ENCODE results near the gene GHRL.

The GHRL gene

GRCh38 chr3:10327592-10327991 lies 34.8 kb upstream of the GHRL start:
- DNase-seq (ENCODE audit: low spot score), result no peak

GRCh38 chr3:10322352-10322710 lies 29.6 kb upstream of the GHRL start:
- peak; percentile 12 for DNase-seq (ENCODE audit: low spot score)

GRCh38 chr3:10321630-10322351 lies 29.0 kb upstream of the GHRL start:
- DNase-seq (ENCODE audit: low spot score), result no peak

DNA sequence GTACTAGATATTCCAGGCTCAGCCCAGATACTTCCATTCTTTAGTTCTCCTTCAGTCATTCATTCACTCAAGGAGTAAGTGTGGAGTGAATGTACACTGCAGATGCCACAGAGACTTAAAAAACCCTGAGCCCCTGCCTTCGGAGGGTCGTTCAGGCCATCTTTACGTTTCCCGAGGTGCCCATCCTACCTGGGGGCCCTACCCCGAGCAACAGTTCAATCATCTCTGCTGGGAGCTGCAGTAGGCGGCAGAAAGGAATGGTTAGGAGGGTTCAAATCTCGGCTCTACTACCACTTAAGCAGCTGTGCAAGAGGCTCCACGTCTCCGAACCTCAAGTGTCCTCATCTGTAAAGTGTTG lies 27.6 kb upstream of the GHRL start:
- DNase-seq (ENCODE audit: low spot score), result no peak

DNA sequence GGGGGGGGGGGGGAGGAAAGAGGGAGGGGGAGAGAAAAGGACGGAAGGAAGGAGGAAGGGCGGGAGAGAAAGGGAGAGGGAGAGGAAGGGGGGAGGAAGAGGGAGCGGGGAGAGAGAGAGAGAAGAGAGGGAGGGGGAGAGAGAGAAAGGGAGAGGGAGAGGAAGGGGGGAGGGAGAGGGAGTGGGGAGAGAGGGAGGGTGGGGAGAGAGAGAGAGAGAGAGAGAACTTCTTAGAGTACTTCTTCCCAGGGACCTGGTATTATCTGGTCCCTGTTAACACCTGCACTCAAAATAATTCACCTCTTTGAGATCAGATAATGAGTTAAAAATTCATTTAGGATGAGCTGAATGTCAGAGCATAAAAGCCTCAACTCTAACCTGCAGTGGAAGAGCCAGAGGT lies 27.1 kb upstream of the GHRL start:
- peak; percentile 9 for DNase-seq (ENCODE audit: low spot score)

DNA sequence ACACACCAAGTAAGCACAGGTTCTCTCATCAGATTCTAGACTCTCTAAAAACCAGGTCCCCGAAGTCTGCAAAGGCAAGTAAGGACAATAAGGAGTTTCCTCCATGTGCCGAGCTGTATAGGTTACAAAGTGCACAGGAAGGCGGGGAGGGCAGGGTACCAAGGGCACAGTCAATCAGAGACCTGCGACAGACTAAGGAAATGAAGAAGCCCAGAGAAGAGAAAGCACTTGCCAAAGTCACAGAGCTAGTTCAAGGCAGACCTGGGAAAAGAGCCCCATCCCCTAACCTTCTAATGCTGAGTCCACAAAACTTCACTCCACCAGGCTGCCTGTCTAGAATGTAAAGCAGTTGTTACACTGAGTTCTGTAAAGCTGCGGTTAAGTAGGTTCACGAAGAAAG lies 26.5 kb upstream of the GHRL start:
- DNase-seq (ENCODE audit: low spot score), result no peak

DNA sequence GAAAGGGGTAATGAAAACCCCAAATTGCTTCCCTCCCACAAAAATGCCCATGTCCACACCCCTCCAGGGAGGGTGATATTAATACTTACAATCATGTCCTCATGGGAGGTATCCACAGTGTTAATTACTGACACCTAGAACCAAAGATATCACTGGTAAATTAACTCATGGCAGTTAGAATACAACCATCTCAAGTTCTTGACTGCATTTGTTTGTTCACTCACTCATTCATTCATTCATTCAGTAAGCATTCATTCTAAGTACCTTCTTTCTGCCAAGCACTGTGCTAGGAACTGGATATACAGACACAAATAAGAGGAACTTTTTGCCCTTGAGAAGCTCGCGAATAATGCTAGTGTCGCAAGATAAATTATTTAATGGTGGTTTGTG lies 25.2 kb upstream of the GHRL start:
- no peak for DNase-seq (ENCODE audit: low spot score)

DNA sequence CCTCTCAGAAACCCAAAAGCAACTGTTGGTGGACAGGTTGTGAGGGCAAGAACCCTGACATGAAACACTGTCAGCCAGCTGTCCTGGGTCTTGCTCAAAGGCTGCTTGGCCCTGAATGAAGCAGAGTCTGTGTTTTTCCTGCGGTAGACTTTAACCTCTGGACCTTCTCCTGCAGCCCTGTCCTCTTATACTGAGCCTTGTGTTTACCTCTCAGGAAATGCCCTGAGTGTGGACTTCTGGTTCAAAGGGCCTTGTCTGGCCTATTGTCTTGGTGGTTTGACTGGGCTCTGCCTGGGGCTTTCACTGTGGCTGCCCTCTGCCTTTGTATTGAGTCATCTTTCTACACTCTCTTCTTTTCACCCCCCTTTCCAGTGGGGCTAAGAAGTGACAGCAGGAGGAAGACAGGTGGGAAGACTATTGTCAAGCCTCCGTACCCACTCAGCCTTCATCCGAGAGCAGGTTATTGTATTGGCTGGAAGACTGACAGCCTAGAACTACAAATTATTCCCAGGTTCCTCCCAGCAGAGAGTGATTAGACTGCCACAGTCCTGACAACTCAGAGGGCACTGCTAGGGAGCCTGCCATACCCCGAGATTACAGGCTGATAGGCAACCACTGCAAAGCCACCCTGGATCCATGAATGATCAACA lies 24.7 kb upstream of the GHRL start:
- no peak for DNase-seq (ENCODE audit: low spot score)

DNA sequence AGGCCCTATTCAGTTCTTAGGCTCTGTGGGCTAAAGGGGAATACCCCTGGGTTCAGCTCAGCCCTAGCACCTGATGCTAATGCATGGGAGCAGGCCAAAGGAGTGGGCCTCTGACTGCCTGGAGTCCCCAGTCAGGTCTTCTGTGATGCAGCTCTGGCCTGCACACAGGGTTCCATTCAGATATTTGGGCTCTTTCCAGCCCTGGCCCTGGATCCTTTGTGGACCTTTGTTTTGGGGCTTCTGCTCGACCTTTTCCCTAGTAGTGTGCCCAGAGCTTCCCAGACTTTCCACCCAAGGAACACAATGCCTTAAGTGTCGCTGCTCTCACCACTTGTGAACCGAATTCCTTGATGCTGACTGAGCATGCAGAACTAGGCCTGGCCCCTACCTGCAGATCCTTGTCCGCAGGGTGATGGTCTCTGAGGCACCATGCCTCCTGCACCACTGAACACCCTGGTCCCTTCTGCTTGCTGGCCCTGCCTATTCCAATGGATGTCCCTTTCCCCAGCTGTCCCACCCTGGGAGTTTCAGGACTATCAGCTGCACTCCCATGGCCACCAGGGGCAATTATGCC lies 23.1 kb upstream of the GHRL start:
- DNase-seq (ENCODE audit: low spot score), result no peak

GRCh38 chr3:10315101-10315500 lies 22.4 kb upstream of the GHRL start:
- DNase-seq (ENCODE audit: low spot score), result no peak

DNA sequence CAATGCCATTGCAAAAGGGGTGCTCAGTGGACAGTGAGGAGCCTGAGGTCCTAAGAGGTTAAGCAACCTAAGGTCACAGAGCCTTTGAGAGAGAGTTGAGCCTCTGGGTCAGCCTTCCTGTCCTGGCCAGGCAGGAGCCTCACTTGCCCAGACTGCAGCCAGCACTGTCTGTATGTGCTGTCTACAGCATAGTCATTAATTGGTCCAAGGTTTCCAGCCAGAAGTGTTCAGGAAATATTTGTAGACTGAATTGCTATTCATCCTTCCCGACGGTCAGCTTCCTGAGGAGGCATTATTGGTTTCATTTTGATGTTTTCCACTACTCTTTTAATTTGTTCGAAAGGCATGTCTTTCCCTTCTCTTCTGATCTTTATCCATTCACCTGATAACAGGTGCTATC lies 20.1 kb upstream of the GHRL start:
- no peak for DNase-seq (ENCODE audit: low spot score)

DNA sequence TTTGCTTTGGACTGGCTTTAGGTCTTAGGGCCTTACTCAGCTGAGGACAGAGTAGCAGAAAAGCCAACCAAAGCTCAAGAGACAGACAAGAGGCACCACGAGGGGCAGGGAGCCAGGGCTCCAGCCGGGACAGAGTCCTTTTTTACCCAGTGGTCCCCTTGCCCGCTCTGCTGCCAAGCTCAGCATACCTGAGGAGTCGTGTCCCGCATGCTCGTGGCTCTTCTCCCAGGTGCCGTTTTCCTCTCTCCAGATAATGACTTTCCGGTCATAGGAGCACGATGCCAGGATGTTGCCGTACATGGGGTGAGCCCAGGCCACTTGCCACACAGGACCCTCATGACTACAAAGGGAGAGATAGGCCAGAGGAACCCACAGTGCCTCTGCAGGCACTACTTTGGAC lies 19.6 kb upstream of the GHRL start:
- DNase-seq (ENCODE audit: low spot score), result no peak

GRCh38 chr3:10311710-10312109 lies 19.0 kb upstream of the GHRL start:
- no peak for DNase-seq (ENCODE audit: low spot score)

- no peak for DNase-seq (ENCODE audit: low spot score)
These were observed 17.8 kb upstream of the GHRL start for GRCh38 chr3:10310578-10310977.

GRCh38 chr3:10309736-10310135 lies 17.0 kb upstream of the GHRL start:
- no peak for DNase-seq (ENCODE audit: low spot score)

DNA sequence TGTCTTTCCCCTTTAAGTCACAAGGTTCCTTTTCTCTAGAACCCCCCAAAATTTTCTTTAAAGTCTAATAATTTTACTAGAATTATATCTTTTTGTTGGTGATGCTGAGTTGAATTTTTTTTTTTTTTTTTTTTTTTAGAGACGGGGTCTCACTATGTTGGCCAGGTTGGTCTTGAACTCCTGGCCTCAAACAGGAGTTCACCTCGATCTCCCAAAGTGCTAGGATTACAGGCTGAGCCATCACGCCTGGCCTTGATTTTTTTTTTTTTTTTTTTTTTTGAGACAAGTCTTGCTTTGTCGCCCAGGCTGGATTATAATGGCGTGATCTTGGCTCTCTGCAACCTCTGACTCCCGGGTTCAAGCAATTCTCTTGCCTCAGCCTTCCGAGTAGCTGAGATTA lies 15.9 kb upstream of the GHRL start:
- no peak for DNase-seq (ENCODE audit: low spot score)

DNA sequence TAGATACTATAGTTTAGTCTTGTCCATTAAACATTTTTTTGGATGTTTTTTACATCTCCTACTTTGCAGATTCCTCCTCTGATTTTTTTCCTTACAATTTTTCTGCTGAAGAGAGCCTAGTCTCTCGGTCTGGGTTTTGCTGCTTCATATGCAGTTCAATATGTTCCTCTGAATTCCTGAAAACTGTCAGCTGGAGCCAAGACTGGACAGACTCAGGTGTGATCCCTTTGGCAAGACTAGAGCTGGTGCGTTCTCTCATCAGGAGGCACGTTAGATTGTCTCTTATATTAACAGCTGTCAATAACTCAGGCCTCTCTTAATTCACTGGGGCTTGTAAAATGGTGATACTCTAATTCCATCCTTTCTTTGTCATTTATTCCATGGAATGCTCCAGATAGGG lies 13.4 kb upstream of the GHRL start:
- no peak for DNase-seq (ENCODE audit: low spot score)

- no peak for DNase-seq (ENCODE audit: low spot score)
These were observed 12.7 kb upstream of the GHRL start for GRCh38 chr3:10305331-10305902.

DNA sequence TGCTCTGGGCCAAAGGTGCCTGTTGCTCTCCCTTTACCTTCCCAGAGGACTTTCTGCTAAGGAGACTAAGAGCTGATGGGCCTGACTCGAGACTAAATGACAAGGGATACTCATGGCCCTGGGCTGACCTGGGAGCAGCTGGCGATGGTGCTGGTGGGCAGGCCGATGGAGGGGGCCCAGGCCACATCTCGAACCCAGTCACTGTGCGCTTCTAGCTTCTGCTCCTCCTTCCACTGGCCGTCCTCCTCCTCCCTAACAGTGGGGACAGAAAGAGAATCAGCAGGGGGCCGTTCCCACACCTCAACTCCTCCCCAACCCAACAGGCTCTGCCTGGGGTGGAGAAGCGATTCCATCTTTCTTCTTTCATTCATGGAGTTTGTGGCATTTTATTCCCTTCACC lies 12.2 kb upstream of the GHRL start:
- DNase-seq (ENCODE audit: low spot score), result no peak

DNA sequence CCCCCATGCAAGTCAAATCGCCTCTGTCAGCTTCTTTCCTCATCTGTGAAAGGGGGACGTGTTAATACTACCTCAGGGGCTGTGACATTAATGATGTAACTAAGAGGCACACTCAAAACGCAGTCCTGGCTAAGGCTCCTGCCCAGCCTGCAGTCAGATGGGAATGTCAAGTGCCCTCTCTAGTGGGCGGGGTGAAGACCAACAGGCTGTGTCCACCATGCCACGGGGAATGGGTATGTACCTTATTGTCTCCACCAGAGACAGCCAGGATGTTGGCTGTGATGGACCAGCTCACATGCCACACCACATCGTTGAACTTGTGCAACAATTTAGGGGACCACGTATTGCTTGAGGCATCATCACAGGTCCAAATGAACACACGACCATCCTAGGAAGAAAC lies 11.0 kb upstream of the GHRL start:
- DNase-seq (ENCODE audit: low spot score), result no peak

DNA sequence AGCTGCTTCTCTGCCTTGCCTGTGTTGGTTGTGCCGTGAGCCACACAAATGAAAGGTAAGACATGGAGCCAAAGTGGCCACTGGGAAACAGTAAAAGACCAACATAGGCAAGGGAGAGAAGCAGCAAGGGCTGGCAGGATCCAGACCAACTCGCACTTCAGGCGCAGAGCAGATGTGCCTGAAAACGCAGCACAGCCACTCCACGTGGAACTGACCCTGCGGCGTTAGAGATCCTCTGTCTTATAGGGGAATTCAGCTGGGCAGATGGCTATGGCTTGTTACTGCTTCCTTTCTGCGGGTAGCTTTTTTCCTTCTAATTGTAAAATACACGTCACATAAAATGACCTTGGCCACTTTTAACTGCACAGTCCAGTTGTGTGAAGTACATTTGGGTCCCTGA lies 10.4 kb upstream of the GHRL start:
- DNase-seq (ENCODE audit: low spot score), result no peak

GRCh38 chr3:10300087-10300486 lies 7.3 kb upstream of the GHRL start:
- no peak for DNase-seq (ENCODE audit: low spot score)

DNA sequence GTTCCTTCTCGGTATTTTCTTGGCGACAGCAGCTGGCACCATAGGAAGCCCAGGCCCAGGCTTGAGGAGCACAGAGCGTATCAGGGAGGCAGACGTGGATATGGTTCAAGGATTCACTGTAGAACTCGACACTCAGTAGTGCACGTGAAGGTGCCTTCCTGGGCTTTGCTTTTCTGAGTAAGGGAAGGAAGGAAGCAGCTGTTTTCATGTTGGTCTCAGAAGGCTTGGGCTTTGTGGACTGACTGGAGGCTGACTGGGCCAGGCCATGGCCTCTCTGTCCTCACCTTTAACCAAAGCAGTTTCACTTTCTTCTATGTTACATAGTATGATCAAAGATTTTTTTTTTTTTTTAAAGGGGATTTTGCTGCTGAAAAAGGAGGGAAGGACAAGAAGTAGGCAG lies 6.9 kb upstream of the GHRL start:
- DNase-seq (ENCODE audit: low spot score), result peak; percentile 23

DNA sequence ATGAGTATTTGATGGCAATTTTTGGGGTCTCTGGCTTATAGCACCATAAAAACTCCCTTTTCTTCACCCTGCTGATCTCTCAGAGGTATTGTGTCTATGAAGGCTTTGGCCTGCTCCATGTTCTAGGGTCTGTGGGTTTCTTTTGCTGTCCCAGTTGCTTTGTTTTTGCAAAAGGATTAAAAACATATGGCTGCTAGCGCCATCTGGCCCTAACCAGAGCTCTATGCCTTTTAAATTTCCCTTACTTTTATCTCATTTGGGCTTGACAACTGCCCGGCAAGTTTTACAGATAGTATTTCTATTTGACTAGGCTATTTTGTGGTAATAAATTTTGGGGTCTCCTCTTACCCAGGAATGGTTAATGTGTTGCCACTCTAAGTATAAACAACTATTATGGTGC lies 6.4 kb upstream of the GHRL start:
- no peak for DNase-seq (ENCODE audit: low spot score)

Measured in kidney tubule cell (primary cell).